NAMALWA (cell line): ENCODE measurements around the gene ZNF189.

ENCODE experiments used
- DNase-seq: peaks from one replicate; pipeline ENCODE4 v3.0.0-alpha.2; 2015; ENCODE audit warnings: low spot score

ZNF189 gene

DNA sequence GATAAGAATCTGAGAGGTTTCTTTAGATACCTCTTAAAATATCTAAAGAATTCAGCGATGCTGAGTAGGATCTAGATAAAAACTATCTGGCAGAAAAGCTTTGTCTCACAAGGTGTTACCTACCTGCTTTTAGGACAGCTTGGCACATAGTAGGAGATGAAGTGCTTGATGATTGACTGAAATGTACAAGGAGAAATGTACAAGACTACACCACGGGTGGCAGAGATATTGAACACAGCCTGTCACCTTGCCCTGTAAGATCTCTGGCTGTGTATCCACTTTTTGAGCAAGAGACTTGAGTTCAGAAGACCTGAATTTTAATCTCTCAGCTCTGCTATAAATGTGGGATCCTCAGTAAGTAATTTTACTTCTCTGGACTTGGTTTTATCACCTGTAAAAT, 21.2 kb downstream of the ZNF189 start:
- DNase-seq, result no peak

DNA sequence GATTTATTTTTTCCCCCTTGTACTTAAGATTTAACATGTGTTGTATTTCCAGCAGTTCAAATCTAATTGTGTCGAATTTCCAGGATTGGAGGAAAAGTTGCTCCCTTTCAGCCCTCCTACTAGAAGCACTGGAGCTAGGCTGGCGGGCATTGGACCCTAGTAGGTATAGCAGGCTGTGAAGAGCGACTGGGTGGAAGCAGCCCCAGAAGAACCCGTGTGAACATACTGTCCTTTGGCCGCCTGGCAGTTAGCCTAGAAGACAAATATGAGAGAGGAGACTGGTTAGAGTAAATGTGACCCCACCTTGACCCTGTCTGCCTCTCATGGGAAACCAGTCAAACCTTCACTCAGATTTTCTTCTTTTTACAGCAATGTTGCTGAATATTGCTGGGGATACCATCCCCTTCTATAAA, 23.0 kb downstream of the ZNF189 start:
- DNase-seq, result no peak

DNA sequence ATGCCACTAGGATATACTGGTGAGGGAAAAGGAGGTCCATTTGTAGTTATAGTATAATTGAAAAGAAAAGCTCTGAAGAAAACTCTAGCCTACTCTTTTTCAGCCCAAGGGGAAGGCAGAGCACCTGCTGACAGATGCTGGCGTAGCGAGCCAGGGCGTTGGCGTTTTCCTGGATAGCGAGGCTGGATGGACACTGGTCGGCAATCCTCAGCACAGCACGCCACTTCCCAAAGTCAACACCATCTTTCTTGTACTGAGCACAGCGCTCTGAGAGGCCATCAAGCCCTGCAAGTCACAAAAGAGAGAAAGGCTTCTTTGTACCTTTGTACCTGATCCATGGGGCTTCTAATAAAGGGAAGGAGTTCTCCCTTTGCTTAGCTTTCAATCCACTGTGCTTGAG, 28.7 kb downstream of the ZNF189 start:
- DNase-seq, result no peak

DNA sequence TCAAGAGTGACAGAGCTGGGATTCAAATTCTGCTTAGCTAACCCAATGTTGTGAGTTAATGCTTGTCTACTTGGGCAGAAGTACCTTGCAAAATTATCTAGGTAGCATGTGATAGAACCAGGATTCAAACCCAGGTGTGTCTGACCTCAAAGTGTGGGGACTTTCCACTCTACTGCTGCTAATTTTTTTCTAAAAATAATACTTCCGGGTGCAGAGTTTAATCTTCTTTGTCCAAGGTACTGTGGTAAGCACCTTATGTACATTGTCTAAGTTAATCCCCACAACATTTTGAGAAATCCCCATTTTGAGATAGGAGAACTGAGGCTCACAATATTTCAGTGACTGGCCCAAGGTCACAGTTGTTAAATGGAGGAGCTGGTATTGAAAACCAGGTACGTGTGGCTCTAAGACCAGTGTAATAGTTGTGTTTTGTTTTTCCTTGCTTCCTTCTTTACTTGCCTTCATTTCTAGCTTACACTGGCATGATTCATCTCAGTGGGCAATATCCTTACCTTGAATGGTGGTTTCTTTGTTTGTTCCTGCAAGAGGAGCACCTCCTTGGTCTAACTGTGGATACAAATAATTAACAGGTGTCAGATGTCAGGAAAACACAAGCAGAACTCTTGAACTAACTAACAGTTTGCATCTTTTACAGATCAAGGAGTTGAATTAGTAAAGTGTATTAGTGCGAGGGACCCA, 29.5 kb downstream of the ZNF189 start:
- peak; percentile 5 for DNase-seq

DNA sequence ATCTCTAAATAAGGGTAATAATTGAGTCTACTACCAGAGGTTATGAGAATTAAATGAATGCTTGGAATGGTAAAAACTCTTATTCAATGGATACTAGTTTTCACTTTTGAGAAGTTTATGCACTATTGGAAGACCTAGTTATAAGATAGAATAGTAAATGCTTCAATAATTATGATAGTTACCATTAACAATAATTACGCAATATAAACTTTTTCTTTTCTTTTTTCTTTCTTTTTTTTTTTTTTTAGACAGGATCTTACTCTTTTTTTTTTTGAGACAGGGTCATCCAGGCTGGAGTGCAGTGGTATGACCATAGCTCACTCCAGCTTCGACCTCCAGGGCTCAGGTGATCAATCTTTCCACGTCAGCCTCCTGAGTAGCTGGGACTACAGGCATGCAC, 30.3 kb downstream of the ZNF189 start:
- no peak for DNase-seq

DNA sequence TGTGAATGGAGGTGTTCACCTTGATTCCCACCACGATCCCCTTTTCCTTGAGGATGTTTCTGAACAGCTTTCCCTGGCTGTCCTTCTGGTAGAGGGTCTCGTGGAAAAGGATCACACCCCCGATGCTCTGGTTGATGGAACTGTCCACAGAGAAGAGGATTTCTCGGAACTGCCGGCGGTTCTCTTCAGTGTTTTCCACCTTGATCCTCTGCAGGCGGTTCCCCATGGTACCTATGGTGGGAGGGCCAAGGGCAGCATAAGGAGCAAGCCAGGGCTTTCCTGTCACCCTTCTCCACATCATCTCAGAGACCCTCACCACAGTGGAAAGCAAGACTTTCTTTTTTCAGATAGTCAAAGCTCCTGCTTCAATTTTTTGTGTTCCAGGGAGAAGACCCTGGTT, 31.1 kb downstream of the ZNF189 start:
- no peak for DNase-seq

DNA sequence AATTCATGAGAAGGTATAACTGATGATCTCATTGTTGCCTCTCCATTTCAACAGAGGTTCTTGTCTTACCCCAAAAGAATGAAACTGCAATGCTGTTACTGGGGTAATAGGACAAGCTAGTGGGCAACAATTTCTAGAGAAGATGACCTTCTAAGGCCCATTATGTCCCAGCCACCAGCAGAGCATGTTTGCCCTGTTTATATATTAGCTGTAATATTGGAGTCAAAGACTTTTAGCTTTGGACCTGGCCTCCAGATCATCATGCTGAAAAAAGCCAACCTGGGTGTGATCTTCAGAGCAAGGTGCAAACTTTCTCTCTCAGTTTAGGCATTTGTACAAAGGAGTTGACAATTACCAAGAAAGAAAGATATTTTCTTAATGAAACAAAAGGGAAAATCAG, 33.5 kb downstream of the ZNF189 start:
- DNase-seq, result no peak

DNA sequence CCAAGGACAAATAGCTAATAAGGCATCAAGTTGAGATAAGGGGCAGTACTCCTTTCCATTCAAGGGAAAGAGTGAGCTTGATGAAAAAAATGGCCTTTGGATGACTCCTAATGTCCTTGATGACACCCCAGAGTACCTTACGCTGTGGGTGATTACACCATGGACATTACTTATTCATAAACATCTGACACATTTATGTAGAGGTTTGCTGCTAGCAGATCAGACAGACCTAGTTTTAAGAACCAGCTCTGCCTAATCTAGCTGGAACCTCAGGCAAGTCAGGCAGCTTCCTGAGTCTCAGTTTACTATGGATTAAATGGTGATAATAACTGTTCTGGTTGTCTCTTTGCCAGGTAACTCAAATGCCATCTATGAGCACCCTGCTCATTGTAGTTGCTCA, 34.1 kb downstream of the ZNF189 start:
- no peak for DNase-seq

DNA sequence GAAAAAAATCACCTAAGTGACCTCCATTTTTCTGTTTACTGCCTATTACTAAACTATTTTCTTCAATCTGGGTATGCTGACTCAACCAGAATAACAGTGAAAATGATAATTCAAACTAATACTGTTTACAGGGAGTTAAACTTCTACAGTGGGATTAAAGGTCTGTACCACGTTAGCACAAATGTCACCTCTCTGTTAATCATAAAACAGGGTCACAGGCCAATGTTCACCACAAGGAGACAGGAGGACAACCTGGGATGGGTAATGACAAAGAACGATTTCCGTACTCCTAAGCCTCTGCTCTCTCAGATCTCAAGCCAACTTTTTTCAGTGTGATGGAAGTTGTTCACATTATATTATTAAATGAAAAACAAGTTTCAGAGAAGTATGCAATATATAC, 34.6 kb downstream of the ZNF189 start:
- no peak for DNase-seq

DNA sequence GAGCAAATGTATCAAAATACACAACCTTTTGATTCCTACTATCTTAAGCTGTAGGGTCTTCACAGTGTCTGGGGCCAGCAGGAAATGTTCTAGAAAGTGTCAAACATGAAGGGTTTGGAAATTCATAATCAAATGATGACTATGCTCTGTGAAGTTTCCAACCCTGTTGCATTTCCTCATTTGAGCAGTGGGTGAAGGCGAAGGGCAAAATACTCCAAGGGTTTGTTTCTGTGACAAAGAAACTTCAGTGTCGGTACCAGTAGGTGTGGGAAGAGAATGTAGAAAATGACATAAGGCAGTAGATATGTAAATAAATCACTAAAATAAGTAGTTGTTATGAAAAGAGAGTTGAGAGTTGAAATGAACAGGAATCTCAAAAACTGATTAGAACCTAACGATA, 36.3 kb downstream of the ZNF189 start:
- DNase-seq, result no peak

DNA sequence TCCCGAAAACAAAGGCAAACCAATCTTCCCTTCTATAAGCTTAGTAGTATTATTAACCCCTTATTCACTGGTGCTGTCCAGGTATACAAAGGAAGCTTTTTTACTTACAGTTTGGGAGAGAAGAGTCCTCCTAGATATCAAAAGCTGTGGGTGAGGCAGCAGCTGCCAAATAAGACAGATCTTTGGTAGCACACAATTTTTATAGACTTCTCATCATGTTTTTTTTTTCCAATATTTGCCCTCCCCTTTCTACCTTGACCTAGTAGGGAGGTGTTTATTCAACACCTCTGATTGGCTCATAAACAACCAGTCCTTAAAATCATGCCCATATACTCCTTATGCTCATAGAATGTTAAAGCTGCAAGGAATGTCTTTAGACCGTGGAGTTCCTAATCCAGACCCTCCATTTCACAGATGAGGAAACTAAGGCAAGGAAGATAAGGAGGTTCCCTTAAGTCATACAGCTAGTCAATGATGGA, 37.0 kb downstream of the ZNF189 start, which contains the start of gene ALDOB:
Gene ALDOB (minus strand): TSS at position 174 of the 479 bp plus-strand sequence. CDS start 4,887 bp downstream, outside the sequence.
- DNase-seq, result no peak

DNA sequence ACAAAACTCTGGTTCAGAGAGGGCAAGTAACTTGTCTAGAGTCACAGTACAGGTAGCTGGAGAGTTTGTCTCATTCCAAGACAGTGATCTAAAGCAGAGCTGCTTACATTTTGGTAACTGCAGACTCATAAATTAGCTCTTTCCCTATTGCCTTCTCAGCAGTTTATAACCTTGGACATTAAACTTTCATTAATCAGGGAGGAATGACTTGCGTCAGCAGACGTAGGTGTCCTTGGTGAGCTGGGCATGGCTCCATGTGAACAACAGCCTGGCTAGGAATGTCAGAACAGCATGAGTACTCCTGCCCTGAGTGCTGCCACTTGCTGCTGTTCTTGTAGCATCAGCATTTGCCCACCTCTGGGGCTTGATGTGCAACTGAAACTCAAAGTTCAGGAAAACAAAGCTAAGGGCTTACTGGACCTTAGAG, 39.2 kb downstream of the ZNF189 start:
- DNase-seq, result no peak

DNA sequence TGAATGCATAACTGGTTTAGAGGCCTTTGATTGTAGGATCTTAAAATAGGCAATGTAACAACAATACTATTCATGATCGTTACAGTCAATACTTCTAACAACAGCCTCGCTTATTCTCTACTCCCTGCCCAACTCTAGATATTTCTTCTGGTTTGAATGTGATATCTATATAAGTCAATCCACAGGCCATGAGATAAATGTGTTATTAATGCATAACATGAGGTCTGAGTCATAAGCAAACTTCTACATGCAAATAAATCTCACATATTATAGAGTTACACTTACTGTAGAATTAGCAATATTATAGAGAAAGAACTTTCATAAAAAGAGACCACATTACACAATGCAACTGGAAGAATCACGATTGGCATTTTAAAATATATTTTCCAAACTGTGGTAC, 39.9 kb downstream of the ZNF189 start:
- no peak for DNase-seq

DNA sequence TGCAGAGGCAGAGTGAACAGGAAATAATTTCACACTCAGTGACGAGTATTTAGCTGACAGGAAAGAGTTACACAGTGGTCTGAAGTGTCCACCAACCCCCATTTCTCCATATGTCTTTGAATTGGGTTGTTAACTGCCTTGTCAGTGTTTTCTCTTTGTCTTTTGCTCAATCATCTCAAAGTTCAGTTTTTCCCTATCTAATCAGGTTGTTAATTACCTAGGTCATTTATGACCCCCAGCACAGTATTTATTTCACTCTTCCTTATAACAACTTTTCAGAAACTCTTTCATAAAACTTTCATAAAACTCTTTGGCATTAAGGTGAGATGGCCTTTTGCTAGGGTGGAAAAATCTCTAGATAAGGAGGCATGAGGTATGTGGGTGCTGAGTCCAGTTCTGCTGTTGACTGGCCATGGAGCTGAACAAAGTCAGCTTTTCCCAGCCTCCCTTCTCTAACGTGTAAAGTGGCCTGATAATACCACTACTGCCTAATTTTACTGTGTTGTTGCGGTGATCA, 42.1 kb downstream of the ZNF189 start:
- DNase-seq, result no peak

DNA sequence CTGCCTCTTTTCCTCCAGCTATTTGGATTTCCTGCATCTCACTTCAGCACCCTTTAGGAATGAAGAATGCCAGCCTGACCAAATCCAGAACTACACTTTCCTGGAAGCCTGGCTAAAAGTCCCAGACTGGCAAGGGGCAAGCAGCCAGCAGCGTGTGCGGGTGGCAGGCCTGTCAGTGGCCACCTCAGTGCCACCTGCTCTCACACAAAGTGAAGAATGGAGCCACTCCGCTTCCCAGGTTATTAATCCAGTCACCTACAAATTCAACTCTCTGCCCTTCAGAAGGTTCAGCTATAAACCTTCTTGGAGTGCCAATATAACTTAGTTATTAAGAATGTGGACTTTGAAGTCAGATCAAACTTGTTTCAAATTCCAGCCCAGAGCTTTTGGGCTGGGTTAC, 43.7 kb downstream of the ZNF189 start:
- no peak for DNase-seq

DNA sequence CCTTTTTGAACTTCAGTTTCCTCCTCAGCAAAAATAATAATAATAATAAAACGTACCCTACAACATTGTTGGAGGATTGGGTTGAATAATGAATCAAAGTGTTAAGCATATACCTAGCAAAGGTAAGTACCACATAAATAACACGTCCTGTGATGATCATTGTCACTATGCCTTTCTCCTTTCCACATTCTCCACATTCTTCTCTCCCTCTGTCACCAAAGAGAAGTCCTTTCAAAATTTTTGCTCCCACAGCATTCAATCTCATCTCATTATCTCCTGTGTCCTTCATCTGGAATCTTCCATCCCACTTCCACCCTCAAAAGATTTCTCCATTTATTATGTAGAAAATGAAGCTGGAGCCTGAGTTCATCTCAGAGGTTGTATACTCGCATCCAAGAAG, 44.1 kb downstream of the ZNF189 start:
- no peak for DNase-seq

DNA sequence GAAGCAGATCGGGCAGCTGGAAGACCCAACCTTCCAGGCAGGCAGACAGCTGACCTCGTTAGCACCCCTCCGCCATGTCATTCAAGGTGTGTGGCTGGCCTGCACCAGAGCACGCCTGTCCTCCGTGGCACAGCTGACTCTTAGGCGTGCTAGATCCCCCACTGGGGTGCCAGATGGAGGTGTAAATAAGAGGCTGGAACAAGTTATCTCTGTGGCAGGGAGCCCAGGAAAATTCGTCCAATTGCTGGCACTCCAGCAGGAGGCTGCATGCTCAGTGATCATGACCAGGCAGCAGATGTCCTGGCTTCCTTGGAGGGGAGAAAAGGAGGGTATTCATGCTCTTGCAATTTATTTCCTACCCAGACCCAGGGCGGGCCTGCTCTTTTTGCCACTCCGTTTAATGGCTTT, 44.7 kb downstream of the ZNF189 start:
- no peak for DNase-seq

DNA sequence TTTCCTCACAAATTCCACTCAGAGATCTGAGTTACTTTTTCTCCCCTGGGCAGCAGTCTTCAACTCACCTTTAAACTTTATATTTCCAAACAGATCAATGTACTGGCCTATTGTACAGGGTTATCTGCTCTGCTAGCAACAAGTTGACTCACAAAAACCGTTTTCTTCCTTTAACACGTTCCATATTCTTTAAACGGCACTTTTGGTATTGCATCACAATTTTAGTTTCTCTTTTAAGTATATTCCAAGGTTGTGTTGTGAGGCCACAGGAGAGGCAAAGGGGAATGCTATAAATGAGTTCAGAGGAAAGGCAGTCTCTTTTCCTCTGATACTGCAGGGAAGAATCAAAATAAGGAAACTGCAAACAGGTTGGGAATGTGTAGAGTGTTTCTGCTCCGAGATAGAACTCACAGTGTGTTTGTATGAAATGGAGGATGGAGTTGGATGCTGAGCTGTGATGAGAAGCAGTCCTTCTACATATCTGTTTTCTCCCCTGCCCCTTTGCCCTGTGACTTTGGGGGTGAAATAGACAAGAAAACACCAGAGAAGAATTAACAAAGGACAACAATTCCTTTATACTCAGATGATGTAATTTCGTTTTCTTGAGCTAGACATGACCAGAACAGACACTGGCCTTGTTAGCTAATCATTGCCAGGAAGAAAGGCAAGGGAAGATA, 46.8 kb downstream of the ZNF189 start:
- no peak for DNase-seq

DNA sequence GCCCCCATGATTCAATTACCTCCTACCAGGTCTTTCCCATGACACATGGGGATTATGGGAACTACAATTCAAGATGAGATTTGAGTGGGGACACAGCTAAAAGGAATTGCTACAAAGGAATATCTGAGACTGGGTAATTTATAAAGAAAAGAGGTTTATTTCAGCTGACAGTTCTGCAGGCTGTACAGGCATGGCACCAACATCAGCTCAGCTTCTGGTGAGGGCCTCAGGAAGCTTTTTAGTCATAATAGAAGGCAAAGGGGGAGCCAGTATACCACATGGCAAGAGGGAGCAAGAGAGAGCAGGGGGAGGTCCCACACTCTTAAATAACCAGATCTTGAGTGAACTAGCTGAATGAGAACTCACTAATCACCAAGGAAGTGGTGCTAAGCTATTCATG, 48.1 kb downstream of the ZNF189 start:
- DNase-seq, result no peak

DNA sequence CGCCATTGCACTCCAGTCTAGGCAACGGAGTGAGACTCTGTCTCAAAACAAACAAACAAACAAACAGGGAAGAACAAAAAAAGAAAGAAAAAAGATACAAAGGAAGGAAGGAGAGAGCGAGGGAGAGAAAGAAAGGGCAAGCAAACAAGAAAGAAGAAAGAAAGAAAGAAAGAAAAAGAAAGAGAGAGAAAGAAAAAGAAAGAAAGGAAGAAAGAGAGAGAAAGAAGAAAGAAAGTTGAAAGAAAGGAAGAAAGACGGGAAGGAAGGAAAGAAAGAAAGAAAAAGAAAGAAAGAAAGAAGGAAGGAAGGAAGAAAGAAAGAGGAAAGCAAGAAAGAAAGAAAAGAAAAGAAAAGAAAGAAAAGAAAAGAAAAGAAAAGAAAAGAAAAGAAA, 50.0 kb downstream of the ZNF189 start:
- DNase-seq, result no peak

DNA sequence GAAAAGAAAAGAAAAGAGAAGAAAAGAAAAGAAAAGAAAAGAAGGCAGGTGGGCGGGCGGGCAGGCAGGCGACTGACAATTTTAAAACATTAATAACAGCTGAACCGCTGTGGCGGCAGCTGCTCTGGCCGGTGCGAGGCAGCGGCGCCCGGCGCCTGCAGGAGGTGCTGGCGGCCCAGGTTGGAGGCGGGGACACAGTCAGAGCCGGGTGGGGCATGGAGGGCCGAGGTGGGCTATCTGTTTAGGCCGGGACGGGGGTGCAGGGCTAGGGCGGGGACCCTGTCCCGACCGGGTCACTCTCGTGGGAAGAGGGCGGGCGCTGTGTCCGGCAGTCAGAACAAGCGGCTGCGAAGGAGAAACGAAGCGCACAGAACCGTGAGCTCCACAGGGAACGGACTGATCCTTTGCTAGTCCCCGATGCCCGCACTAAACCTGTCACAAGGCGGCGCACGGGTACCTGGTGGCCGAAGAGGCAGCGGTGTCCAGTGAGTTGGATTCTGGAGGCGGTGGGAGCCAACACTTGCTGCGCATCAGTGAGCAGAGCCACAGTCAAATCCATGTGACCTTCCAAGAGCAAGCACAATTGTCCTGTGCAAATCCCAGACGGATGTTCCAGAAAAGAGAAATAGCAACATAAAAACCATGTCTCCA, 50.5 kb downstream of the ZNF189 start:
- peak; percentile 67 for DNase-seq

DNA sequence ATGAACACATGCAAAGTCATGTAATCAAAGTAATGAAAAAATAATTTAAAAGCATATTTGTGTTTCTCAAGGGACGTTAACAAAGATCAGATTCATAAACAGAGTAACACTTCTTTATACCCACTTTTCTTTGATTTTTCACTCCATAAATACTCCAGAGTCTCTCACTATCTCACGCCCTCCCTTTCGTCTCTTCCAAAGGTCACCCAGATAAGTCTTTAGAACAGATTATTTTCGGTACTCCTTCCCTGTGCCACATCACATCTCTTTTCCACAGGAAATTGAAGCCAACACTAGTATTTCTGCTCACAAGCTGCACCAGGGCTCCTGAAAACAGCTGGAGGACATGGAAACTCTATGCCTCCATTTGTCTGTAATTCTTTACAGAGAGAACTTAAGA, 52.3 kb downstream of the ZNF189 start:
- DNase-seq, result no peak

DNA sequence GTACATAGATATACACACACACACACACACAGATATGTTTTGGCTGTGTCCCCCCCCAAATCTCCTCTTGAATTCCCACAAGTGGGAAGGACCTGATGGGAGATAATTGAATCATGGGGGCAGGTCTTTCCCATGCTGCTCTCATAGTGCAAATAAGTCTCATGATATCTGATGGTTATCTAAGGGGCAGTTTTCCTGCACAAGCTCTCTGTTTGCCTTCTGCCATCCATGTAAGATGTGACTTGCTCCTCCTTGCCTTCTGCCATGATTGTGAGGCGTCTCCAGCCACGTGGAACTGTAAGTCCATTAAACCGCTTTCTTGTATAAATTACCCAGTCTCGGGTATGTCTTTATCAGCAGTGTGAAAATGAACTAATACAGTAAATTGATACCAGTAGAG, 52.8 kb downstream of the ZNF189 start:
- no peak for DNase-seq
